Brain microvascular endothelial cell (primary cell): ENCODE data around the gene RNF113B.

Experiments used
- DNase-seq: peaks from one replicate; pipeline ENCODE4 v3.0.0-alpha.2; 2020
- H3K27ac ChIP-seq: fragments of 250-450 bp; sonication (Bioruptor Pico); 2 replicates; pipeline ENCODE4 v1.5.1; 2020; ENCODE audit warnings: mild to moderate bottlenecking, moderate library complexity
- H3K27me3 ChIP-seq: fragments of 250-450 bp; sonication (Bioruptor Pico); replicated peaks from 2 replicates; pipeline ENCODE4 v1.5.1; 2020; ENCODE audit warnings: mild to moderate bottlenecking
- H3K36me3 ChIP-seq: fragments of 250-450 bp; sonication (Bioruptor Pico); replicated peaks from 2 replicates; pipeline ENCODE4 v1.5.1; 2020; ENCODE audit warnings: mild to moderate bottlenecking
- H3K4me3 ChIP-seq: 2 replicates; pipeline ENCODE4 v1.5.1; 2011; ENCODE audit warnings: low read depth, mild to moderate bottlenecking, control low read depth, low read length, moderate library complexity
- CTCF ChIP-seq: IDR thresholded peaks from 2 replicates; pipeline ENCODE4 v1.5.1; 2011; ENCODE audit warnings: low read depth, mild to moderate bottlenecking, moderate library complexity, low read length, control low read depth, inconsistent platforms; ENCODE audit errors: missing control alignments
- in situ Hi-C: cut with HindIII; loops from 2 replicates; pipeline ENCODE4 v1.10.0; 2017; ENCODE audit warnings: low sequenced_read_pairs, low pct_ligation_motif_present

RNF113B gene

GRCh38 chr13:98143157-98143553 lies 33.9 kb downstream of the RNF113B start:
- no peak for TF ChIP-seq CTCF
- Histone ChIP-seq H3K4me3 (peak overlapping the region; percentile 66), H3K27me3 (no peaks in the 10 kb centered on the region), H3K36me3 (no peaks in the 10 kb centered on the region), H3K27ac (no peak overlapping the region)
- in situ Hi-C loops: loop anchor here (25.0 kb wide), 1 partner anchor 269 kb away; no protein-coding TSS in a partner anchor
- no peak for DNase-seq

GRCh38 chr13:98142380-98143156 lies 34.5 kb downstream of the RNF113B start, which contains the start of gene FARP1:
FARP1 (plus strand) TSS chr13:98143094; CDS start chr13:98213243, 70,149 bp downstream.
- H3K4me3 ChIP-seq: peak within 1 kb of the TSS; percentile 66
- in situ Hi-C loops: loop anchor here (25.0 kb wide), 1 partner anchor 270 kb away; no protein-coding TSS in a partner anchor
- peak; percentile 23 for TF ChIP-seq CTCF
- peak within 1 kb of the TSS; percentile 27 for H3K27ac ChIP-seq
- no peak for DNase-seq
- H3K36me3 ChIP-seq: no peaks in the 10 kb centered on the region
- no peaks in the 10 kb centered on the region for H3K27me3 ChIP-seq

GRCh38 chr13:98141509-98142379 lies 35.3 kb downstream of the RNF113B start:
- Histone ChIP-seq H3K36me3 (no peaks in the 10 kb centered on the region), H3K4me3 (peak overlapping the region; percentile 61), H3K27ac (no peak overlapping the region), H3K27me3 (no peaks in the 10 kb centered on the region)
- in situ Hi-C loops: loop anchor here (25.0 kb wide), 1 partner anchor 271 kb away; no protein-coding TSS in a partner anchor
- no peak for DNase-seq
- no peak for TF ChIP-seq CTCF

GRCh38 chr13:98141091-98141490 lies 36.0 kb downstream of the RNF113B start:
- no peak for TF ChIP-seq CTCF
- in situ Hi-C loops: loop anchor here (25.0 kb wide), 1 partner anchor 271 kb away; no protein-coding TSS in a partner anchor
- Histone ChIP-seq H3K27me3 (no peaks in the 10 kb centered on the region), H3K4me3 (no peak overlapping the region), H3K27ac (no peak overlapping the region), H3K36me3 (no peaks in the 10 kb centered on the region)
- no peak for DNase-seq

- no peaks in the 10 kb centered on the region for H3K36me3 ChIP-seq
- in situ Hi-C loops: loop anchor here (25.0 kb wide), 1 partner anchor 277 kb away; no protein-coding TSS in a partner anchor
- no peak overlapping the region for H3K27ac ChIP-seq
- TF ChIP-seq CTCF: no peak
- no peak for DNase-seq
- H3K4me3 ChIP-seq: no peak overlapping the region
- H3K27me3 ChIP-seq: no peaks in the 10 kb centered on the region
These were observed 42.2 kb downstream of the RNF113B start for GRCh38 chr13:98134901-98135300.
